Measurements from ENCODE around the gene SLC36A3. TPM values are rescaled to one million over a fixed set of nuclear protein-coding genes. Genes with fewer than 3 reads are reported as not detected.

Gene SLC36A3
- total RNA-seq, 1 experiment from 2014 or later, result not detected

DNA sequence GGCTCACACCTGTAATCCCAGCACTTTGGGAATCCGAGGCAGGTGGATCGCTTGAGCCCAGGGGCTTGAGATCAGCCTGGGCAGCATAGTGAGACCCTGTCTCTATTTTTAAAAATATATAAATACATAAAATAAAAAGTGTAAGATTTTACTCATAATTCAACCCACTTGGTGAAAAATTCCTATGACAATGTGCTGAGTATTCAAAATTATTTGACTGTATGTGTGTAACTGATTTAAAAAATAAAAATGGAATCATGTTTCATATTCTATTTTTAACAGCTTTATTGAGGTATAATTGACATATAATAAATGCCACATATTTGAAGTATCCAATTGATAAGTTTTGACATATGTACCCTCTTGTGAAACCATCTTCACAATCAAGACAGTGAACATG, 27.8 kb downstream of the SLC36A3 start:
- Histone ChIP-seq H3K4me1 (ENCODE audit: control insufficient read depth in 1 of 2, insufficient read depth in 2 of 2, low read length in 2 of 2) (peaks cover 3 to 5% of the 10 kb centered on the region in 2 experiments; a peak in 2 of 4 replicates), H3K9me3 (ENCODE audit: control insufficient read depth in 1 of 2, insufficient read depth in 1 of 2, low read depth in 1 of 2, low read length in 2 of 2) (no peaks in the 10 kb centered on the region), H4K20me1 (ENCODE audit: insufficient read depth) (no peaks in the 10 kb centered on the region), H2AFZ (ENCODE audit: low read depth, low read length, poor library complexity, severe bottlenecking) (no peak overlapping the region), H3K27ac (ENCODE audit: low read depth, low read length) (no peak overlapping the region), H3K36me3 (ENCODE audit: control insufficient read depth in 1 of 2, insufficient read depth in 2 of 2, low read length in 2 of 2) (no peaks in the 10 kb centered on the region), H3K79me2 (ENCODE audit: insufficient read depth, low read length) (no peaks in the 10 kb centered on the region), H3K4me3 (replicated peaks in 1 of 2; ENCODE audit: low read depth in 1 of 2, low read length in 2 of 2) (no peak overlapping the region), H3K4me2 (ENCODE audit: low read length) (no peak overlapping the region), H3K27me3 (ENCODE audit: insufficient read depth, low read length) (no peaks in the 10 kb centered on the region), H3K9ac (ENCODE audit: low read length) (no peak overlapping the region), H3K9me2 (ENCODE audit: insufficient read depth) (no peaks in the 10 kb centered on the region)
- no peak for DNase-seq (ENCODE audit: low read depth, low spot score)
- intact Hi-C loops (cut with micrococcal nuclease), result no loop called here
- CTCF ChIA-PET, result no interaction called here
- RAD21 ChIA-PET (ENCODE audit: low non-redundant PET in 1 of 2, low total read pairs in 2 of 2, uncharacterized antibody in 2 of 2, unreplicated experiment in 2 of 2), result no interaction called here
- ATAC-seq, result no peak
- no peak for TF ChIP-seq YY1 (IDR thresholded peaks at IDR 0.05; ENCODE audit: extremely low read depth, insufficient replicate concordance, low read depth, low read length)
- no peak for TF ChIP-seq POLR2A (IDR thresholded peaks at IDR 0.05; ENCODE audit: borderline replicate concordance, extremely low read depth, insufficient read depth, insufficient read length)
- no peak for TF ChIP-seq ZNF274 (IDR thresholded peaks at IDR 0.05; ENCODE audit: low read depth, low read length)
- POLR2A ChIA-PET, result no interaction called here
- no TSS peak for BruUV-seq (replicated peaks)

DNA sequence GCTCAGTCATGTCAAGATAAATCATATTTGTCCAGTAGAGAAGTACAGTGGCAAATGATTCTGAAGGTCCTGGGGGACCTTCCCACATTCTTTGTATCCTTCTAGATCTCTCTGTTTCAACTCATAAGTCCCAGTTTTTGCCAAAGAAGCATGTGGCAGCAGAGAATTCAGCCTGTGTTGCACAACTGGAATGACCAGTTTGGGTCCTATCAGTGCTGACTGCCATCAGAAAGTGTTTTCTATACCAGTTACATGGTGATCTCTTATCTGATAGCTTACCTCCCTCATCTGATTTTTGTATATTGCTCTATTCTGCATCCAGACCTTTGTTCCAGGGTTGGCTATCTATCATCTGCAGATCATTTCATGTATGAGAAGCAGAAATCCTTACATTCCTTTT, 28.9 kb downstream of the SLC36A3 start:
- Histone ChIP-seq H3K27me3 (ENCODE audit: insufficient read depth, low read length) (no peaks in the 10 kb centered on the region), H3K9ac (ENCODE audit: low read length) (no peak overlapping the region), H3K4me2 (ENCODE audit: low read length) (no peak overlapping the region), H3K4me1 (ENCODE audit: control insufficient read depth in 1 of 2, insufficient read depth in 2 of 2, low read length in 2 of 2) (peaks cover 3 to 5% of the 10 kb centered on the region in 2 experiments; a peak in 2 of 4 replicates), H3K9me3 (ENCODE audit: control insufficient read depth in 1 of 2, insufficient read depth in 1 of 2, low read depth in 1 of 2, low read length in 2 of 2) (no peaks in the 10 kb centered on the region), H3K9me2 (ENCODE audit: insufficient read depth) (no peaks in the 10 kb centered on the region), H3K27ac (ENCODE audit: low read depth, low read length) (no peak overlapping the region), H3K36me3 (ENCODE audit: control insufficient read depth in 1 of 2, insufficient read depth in 2 of 2, low read length in 2 of 2) (no peaks in the 10 kb centered on the region), H4K20me1 (ENCODE audit: insufficient read depth) (no peaks in the 10 kb centered on the region), H3K4me3 (replicated peaks in 1 of 2; ENCODE audit: low read depth in 1 of 2, low read length in 2 of 2) (no peak overlapping the region), H3K79me2 (ENCODE audit: insufficient read depth, low read length) (no peaks in the 10 kb centered on the region), H2AFZ (ENCODE audit: low read depth, low read length, poor library complexity, severe bottlenecking) (no peak overlapping the region)
- RAD21 ChIA-PET (ENCODE audit: low non-redundant PET in 1 of 2, low total read pairs in 2 of 2, uncharacterized antibody in 2 of 2, unreplicated experiment in 2 of 2), result no interaction called here
- CTCF ChIA-PET, result no interaction called here
- no peak for DNase-seq (ENCODE audit: low read depth, low spot score)
- POLR2A ChIA-PET, result no interaction called here
- intact Hi-C loops (cut with micrococcal nuclease), result no loop called here
- TF ChIP-seq, protein P1, sequence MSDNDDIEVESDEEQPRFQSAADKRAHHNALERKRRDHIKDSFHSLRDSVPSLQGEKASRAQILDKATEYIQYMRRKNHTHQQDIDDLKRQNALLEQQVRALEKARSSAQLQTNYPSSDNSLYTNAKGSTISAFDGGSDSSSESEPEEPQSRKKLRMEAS (IDR thresholded peaks at IDR 0.05), result peak; percentile 36; the same call in 1 of the 2 replicates
- TF ChIP-seq, protein P2, sequence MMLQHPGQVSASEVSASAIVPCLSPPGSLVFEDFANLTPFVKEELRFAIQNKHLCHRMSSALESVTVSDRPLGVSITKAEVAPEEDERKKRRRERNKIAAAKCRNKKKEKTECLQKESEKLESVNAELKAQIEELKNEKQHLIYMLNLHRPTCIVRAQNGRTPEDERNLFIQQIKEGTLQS (IDR thresholded peaks at IDR 0.05), result no peak
- no peak for ATAC-seq
- BruUV-seq (replicated peaks), result no TSS peak
